ENCODE measurements around the gene LARGE1. TPM values are rescaled to one million over a fixed set of nuclear protein-coding genes. Genes with fewer than 3 reads are reported as not detected.

Gene LARGE1
- total RNA-seq, 1 experiment from 2014 or later, result 5.2 TPM

- ChIA-PET POLR2A (no interaction called here), CTCF (interaction anchor here (0.5 kb wide), 1 partner anchor 129 kb away, joined by 3 read pairs; no protein-coding TSS in a partner anchor)
- H3K27ac Mint-ChIP-seq (ENCODE audit: low read depth, unreplicated experiment), result no peak overlapping the region
- H3K4me1 Mint-ChIP-seq (ENCODE audit: insufficient read depth, unreplicated experiment), result peaks cover 7% of the 10 kb centered on the region
- intact Hi-C loops (cut with micrococcal nuclease), result no loop called here
- H3K36me3 Mint-ChIP-seq (ENCODE audit: insufficient read depth, unreplicated experiment), result no peaks in the 10 kb centered on the region
- H3K4me3 Mint-ChIP-seq (ENCODE audit: unreplicated experiment), result no peak overlapping the region
- H3K9me3 Mint-ChIP-seq (ENCODE audit: unreplicated experiment), result no peaks in the 10 kb centered on the region
- DNase-seq (ENCODE audit: unreplicated experiment), result no peak
- no peak for TF ChIP-seq CTCF (IDR thresholded peaks at IDR 0.05; ENCODE audit: unreplicated experiment)
- no TSS peak for BruUV-seq (replicated peaks)
- H3K27me3 Mint-ChIP-seq (ENCODE audit: insufficient read depth, unreplicated experiment), result no peaks in the 10 kb centered on the region
These were observed 131.3 kb downstream of the LARGE1 start for GRCh38 chr22:33788927-33789326.

- Mint-ChIP-seq H3K27me3 (ENCODE audit: insufficient read depth, unreplicated experiment) (no peaks in the 10 kb centered on the region), H3K4me1 (ENCODE audit: insufficient read depth, unreplicated experiment) (peaks cover 7% of the 10 kb centered on the region), H3K9me3 (ENCODE audit: unreplicated experiment) (no peaks in the 10 kb centered on the region), H3K36me3 (ENCODE audit: insufficient read depth, unreplicated experiment) (no peaks in the 10 kb centered on the region), H3K27ac (ENCODE audit: low read depth, unreplicated experiment) (no peak overlapping the region), H3K4me3 (ENCODE audit: unreplicated experiment) (no peak overlapping the region)
- no peak for DNase-seq (ENCODE audit: unreplicated experiment)
- TF ChIP-seq CTCF (IDR thresholded peaks at IDR 0.05; ENCODE audit: unreplicated experiment), result no peak
- ChIA-PET POLR2A (interaction anchor here (1.0 kb wide), 1 partner anchor 16 kb away, joined by 3 read pairs; no protein-coding TSS in a partner anchor), CTCF (no interaction called here)
- intact Hi-C loops (cut with micrococcal nuclease), result no loop called here
- no TSS peak for BruUV-seq (replicated peaks)
These were observed 132.4 kb downstream of the LARGE1 start for GRCh38 chr22:33787645-33788456.

GRCh38 chr22:33786149-33786548, 134.1 kb downstream of the LARGE1 start:
- no peak for DNase-seq (ENCODE audit: unreplicated experiment)
- Mint-ChIP-seq H3K4me1 (ENCODE audit: insufficient read depth, unreplicated experiment) (peaks cover 7% of the 10 kb centered on the region), H3K27ac (ENCODE audit: low read depth, unreplicated experiment) (peak overlapping the region; percentile 66), H3K4me3 (ENCODE audit: unreplicated experiment) (no peak overlapping the region), H3K36me3 (ENCODE audit: insufficient read depth, unreplicated experiment) (no peaks in the 10 kb centered on the region), H3K27me3 (ENCODE audit: insufficient read depth, unreplicated experiment) (no peaks in the 10 kb centered on the region), H3K9me3 (ENCODE audit: unreplicated experiment) (no peaks in the 10 kb centered on the region)
- intact Hi-C loops (cut with micrococcal nuclease), result no loop called here
- TF ChIP-seq CTCF (IDR thresholded peaks at IDR 0.05; ENCODE audit: unreplicated experiment), result no peak
- ChIA-PET POLR2A (no interaction called here), CTCF (interaction anchor here (0.8 to 0.9 kb wide), 2 partner anchors 8 to 20 kb away, joined by 3 read pairs; no protein-coding TSS in a partner anchor)
- BruUV-seq (replicated peaks), result no TSS peak

GRCh38 chr22:33785283-33785968, 134.8 kb downstream of the LARGE1 start:
- no peak overlapping the region for H3K4me3 Mint-ChIP-seq (ENCODE audit: unreplicated experiment)
- H3K27ac Mint-ChIP-seq (ENCODE audit: low read depth, unreplicated experiment), result peak overlapping the region; percentile 66
- no peak for TF ChIP-seq CTCF (IDR thresholded peaks at IDR 0.05; ENCODE audit: unreplicated experiment)
- intact Hi-C loops (cut with micrococcal nuclease), result no loop called here
- H3K9me3 Mint-ChIP-seq (ENCODE audit: unreplicated experiment), result no peaks in the 10 kb centered on the region
- CTCF ChIA-PET, result interaction anchor here (0.8 kb wide), 1 partner anchor 9 kb away, joined by 3 read pairs; no protein-coding TSS in a partner anchor
- peaks cover 7% of the 10 kb centered on the region for H3K4me1 Mint-ChIP-seq (ENCODE audit: insufficient read depth, unreplicated experiment)
- POLR2A ChIA-PET, result interaction anchor here (0.5 to 0.6 kb wide), 2 partner anchors 151 to 849 kb away, joined by 3 read pairs; no protein-coding TSS in a partner anchor
- no TSS peak for BruUV-seq (replicated peaks)
- H3K27me3 Mint-ChIP-seq (ENCODE audit: insufficient read depth, unreplicated experiment), result no peaks in the 10 kb centered on the region
- H3K36me3 Mint-ChIP-seq (ENCODE audit: insufficient read depth, unreplicated experiment), result no peaks in the 10 kb centered on the region
- DNase-seq (ENCODE audit: unreplicated experiment), result no peak

Measured in MCF 10A (cell line).